GM19035 (cell line): ENCODE measurements around the gene TFF3.

Experiments used
- ATAC-seq: cut with Tn5 transposase; IDR thresholded peaks from one replicate; pipeline ENCODE4 v1.9.1; 2021; ENCODE audit not compliant: unreplicated experiment

TFF3 gene

DNA sequence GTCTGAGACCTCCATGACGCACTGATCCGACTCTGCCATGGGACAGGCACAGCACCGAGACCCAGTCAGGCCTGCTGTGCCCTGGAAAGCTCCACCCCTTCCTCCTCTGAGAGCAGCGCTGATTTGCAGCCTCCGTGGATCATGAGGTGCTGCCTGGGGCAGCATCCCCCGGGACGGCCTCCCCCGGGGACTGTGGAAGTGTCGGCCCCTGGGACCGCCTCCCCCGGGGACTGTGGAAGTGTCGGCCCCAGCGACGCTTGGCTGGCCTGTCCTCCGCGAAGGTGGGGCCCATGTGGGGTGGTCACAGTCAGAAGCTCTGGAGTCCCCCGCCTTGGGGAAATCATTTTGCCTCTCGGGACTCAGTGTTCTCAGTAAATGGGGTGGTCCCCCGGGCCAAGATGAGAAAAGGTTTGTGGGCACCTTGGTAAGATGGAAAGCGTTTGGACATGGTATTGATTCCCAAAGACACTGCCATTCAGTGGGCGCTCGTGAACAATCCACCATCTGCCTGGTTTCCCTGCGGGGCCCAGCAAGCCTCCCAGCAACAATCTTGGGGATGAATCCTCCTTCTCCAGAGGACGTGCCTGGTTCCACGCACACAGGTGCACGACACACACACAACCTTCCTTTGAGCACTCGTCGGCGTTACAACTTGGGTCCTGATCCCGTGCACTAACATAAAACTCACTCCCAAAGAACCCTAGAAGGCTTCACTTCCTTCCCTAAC, 32.6 kb upstream of the TFF3 start:
- no peak for ATAC-seq

DNA sequence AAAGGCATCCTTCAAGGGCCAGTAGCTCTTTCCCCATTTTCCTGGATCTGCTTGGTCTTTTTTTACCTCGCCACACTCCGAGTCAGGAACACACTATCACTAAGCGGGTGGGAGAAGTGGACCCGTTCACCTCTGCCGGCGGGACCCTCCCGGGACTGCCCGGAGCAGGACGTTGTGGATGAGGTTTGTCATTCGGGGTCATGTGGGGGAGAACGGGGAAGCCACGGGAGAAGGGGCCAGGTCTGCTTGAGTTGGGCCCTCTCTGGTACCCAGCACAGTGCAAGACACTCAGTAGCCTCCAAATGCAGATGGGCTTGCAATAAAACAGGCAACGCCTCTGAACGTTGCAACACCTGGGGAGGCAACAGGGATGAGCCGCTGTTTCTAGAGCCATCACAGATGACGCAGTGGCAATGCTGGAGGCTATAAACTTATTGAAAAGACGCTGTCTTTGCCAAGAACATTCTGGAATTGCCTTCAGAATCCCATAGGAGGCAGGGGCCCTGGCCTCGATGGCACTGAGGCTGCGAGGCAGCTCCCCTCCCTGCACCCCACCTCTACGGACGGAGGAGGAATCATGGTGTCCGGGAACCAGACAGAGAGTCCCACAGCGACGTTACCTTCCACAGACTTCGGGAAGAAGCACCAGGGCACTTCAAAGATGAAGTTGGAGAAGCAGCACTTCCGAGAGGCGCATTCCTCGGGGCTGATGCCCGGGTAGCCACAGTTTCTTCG, 31.8 kb upstream of the TFF3 start:
- ATAC-seq = no peak

DNA sequence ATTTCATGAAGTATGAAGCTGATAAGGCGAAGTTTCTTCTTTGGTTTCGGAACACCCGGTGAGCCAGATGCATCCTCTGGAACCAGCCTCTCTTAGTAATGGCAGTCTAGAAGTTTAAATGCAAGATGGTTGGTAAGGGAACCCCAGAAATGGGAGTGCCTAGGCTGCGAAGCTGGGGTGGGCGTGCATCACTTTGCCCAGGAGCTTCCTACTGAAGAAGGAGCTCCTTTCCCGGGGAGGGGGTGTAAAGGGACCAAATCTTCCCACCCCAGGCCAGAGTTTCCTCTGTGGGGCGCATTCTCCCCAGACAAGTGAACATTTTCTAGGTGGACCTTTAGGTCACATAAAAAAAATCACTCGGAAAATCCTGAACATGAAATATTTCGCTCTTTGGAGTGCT, 31.2 kb upstream of the TFF3 start:
- no peak for ATAC-seq

DNA sequence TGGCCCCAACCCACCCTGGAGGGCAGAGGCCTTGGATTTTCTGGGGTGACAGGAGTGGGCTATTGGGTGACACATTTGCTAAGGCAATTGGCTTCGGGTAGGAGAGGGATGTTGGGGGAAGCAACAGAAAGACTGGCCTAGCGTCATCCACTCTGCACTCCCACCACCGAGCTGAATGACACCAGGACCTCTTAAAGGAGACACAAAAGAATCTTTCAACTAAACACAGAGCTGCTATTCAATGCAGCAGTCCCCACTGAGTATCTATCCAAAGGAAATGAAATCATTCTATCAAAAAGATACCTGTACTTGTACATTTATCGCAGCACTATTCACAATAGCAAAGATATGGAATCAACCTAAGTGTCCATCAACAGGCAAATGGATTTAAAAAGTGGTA, 29.4 kb upstream of the TFF3 start:
- no peak for ATAC-seq

DNA sequence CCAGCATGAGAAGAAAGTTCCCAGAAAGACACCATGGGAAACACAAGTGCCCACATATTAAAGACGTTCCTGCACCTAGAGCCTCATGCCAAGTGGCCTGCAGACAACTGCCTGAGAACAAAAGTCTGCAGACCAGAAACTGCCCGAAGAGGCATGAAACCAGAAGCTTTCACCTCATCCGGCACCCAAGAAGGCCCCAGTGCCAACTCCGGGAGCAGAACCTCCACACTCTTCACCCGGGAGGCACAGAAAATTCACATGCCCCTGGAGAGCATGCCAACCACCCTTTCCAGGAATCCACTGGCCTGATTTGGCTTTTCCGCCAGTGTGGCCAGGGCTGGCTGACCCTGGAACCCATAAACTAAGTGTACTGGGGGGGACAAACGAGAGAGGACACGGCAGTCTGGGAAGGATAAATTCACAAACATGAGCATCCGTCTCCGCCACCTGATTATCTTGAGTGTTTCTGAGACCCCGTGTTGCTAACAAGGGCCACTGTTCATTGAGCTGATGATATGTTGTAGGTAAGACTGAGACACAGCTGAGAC, 28.8 kb upstream of the TFF3 start:
- ATAC-seq = no peak

DNA sequence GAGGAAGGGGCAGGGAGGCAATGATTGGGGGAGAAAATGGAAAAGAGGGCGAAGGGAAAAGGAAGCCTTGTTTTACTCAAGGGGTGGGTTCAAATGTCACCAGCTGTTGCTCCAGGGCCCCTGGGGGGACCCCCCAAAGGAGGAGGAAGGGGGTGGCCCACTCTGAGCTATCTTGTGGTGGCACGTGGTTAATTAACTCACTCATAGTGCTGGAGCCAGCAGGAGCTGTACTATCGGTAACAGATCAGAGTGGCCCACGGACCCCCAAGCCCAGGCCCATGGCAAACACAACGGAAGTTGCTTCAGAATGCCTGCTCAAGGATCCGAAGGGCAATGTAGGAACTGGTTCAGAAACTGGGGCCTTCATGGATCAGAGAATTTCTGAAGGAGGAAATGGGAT, 28.3 kb upstream of the TFF3 start:
- no peak for ATAC-seq

DNA sequence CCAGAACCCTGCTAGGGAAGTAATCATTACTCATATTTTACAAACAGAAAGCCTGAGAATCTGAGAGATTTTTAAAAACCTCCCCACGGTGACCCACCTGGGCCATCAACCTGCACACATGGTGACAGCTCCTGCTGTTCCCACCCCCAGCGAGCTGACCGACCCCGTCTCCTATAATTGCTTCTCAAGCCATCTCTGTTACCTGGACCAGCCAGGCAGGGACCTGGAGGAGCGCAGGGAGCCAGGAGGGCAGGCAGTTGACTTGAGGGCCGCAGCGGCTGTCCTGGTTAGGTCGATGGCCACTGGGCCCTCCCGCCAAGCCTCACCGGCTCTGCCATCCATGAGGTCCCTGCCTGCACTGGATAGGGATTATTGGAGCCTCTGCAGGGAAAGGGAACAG, 27.9 kb upstream of the TFF3 start:
- ATAC-seq = no peak

DNA sequence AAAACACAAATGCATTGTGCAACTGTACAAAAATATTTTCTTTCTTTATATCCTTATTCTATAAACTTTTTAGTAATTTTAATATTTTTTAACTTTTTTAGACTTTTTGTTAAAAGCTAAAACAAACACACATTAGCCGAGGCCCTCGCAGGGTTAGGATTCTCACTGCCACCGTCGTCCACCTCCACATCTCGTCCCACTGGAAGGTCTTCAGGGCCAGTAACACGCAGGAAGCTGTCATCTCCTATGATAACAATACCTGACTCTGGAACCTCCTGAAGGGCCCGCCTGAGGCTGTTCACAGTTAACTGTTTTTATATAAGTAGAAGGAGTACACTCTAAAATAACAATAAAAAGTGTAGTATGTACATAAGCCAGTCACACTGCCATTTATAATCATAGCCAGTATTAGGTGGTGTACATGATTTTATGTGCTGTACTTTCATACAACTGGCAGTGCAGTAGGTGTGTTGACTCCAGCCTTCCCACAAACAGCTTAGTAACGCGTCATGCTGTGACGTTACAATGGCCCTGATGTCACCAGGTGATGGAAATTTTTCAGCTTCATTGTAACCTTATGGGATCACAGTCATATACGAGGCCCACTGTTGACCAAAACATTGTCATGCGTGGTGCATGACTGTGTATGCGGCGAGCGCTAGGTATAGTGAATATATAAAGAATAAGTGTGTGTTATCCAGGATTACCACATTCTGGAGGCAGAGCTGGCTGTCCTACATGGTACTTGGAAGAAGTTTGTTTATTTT, 26.8 kb upstream of the TFF3 start:
- ATAC-seq = no peak

DNA sequence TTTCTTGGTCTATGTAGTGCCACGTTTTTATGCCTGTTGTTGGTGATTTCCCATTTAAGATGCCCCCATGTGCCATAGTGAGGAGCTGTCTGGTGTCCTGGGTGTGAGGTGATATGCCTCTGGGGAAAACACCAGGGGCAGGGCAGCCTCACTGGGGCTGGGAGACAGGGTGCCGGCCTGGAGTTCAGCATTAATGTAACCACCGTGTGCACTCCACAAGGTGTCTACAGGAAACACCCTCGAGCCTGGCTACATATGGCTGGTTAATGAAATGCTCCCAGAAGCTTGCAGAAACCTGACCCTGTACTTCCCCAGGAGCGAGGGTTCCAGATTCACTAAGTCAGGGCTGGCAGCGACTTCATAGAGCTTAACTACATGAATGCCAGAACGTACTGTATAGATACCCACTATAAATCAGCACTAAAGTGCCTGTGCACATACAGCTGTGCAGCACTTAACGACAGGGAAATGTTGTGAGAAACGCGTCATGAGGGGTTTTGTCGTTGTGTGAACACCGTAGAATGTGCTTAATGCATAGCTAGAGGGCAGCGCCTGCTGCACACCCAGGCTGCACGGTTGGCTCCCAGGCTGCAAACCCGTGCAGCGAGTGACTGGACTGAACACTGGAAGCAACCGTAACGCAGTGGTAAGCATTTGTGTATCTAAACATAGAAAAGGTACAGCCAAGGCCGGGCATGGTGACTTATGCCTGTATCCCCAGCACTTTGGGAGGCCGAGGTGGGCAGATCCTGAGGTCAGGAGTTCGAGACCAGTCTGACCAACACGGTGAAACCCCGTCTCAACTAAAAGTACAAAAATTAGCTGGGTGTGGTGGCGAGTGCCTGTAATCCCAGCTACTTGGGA, 25.2 kb upstream of the TFF3 start:
- no peak for ATAC-seq

DNA sequence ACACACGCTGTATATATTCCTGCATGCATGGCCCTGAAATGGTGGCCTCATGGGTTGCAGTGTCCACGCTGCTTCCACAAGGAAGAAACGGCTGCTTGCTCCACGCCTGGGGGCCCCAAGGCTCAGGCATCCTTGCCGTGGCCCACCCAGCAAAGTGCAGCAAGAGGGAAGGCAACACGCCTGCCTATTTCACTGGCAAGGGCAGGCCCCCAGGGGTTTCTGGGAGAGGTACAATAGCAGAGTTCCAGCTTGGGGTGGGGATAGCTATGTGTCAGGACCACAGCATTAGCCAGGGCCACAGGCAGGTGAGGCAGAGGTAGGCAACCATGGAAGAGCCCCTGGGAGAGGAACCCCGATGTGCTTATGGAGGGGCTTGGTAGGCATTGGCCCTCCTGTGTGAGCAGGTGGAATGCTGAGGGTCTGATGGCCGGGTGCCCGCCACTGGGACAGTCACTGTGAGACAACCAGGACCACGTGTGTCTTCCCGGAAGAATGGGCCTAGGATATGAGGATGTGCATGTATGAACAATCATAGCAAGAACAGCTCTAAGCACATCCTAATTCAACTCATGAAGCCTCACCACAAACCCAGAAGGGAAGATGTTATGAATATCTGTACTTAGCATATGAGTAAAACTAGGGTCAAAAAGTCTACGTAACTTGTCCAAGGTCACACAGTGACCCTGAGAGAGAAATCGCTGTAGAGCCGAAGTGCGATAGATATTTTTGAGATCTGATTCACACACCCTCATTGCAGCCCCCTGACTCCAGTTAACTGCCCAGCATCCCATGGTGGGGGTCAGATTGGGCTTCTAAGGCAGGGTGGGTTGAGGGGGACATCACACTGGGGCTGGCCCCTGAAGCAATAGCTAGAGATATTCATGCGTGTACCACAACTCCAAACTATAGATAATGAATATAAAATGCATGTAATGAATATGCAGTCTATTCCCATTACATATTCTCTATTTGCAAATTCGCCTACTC, 23.8 kb upstream of the TFF3 start:
- no peak for ATAC-seq

DNA sequence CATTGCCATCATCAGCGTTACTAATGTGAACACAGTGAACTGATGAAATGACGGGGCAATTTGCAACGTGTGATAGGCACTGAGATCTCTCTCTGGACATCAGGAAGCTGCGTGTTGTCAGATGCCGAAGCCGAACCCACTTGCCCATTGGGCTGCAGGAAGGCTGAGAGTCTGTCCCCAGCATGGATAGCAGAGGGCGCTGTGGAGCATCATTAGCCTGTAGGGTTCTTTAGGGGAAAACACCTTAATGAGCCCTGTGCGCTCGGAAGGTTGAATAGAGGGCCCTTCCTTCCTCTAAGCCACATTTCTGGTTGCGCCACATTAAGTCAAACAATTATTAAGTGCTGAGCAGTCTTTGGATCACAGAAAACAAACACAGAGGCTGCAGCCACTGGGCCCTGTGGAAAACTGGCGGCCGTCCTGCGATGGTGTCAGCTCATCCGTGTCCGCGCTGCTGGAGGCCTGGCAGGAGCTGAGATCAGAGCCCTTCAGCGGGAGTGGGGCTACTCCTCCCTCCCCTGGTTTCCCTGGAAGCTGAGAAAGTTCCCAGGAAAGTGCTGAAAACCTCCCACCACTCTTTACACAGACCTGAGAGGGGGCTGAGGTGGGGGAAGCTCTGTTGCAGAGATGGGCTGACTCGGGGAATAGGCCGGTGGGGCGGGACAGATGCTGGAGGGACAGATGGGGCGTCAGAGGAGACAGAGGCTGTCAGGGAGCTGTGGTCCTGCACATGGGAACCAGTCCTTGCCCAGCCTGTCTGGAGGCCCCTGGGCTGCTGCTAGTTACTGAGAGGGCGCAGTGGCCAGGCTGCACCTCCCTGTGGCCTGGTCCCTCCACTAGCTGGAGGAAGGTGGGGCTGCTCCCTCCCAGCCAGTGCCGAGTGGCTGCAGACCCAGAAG, 22.9 kb upstream of the TFF3 start:
- ATAC-seq = no peak

DNA sequence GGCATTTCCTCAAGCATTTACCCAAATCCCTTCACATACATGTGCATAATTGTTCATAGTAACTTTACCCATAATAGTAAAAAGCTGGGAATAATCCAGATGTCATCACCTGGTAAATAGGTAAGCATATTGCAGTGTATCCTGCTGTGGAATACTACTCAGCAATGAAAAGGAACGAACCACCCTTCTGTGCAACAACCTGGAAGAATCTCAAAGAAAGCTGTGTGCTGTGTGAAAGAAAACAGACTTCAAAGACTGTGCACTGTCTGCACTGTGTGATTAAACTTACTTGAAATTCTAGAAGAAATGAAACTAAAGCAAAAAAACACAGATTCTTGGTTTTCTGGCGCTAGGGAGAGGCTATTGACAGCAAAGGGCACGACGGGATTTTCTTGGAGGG, 22.1 kb upstream of the TFF3 start:
- ATAC-seq = no peak

DNA sequence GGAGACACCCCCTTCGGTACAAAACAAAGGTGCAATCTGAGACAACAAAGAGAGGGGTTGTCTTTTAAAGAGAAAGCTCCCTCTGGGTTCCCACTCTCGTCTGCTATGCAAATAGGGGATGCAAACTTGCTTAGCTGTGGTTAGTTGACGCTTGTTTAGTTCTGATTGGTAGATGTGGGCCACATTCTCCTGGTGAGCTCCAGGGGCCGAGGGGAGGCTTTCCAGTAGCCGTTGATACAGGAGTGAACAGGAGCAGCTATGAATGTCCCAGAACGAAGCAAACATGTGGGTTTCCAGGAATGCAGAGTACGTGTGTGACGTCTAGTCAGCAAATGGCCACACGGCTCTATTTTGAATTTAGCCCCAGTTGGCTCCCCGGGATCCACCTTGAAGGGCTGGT, 20.8 kb upstream of the TFF3 start:
- ATAC-seq = no peak

DNA sequence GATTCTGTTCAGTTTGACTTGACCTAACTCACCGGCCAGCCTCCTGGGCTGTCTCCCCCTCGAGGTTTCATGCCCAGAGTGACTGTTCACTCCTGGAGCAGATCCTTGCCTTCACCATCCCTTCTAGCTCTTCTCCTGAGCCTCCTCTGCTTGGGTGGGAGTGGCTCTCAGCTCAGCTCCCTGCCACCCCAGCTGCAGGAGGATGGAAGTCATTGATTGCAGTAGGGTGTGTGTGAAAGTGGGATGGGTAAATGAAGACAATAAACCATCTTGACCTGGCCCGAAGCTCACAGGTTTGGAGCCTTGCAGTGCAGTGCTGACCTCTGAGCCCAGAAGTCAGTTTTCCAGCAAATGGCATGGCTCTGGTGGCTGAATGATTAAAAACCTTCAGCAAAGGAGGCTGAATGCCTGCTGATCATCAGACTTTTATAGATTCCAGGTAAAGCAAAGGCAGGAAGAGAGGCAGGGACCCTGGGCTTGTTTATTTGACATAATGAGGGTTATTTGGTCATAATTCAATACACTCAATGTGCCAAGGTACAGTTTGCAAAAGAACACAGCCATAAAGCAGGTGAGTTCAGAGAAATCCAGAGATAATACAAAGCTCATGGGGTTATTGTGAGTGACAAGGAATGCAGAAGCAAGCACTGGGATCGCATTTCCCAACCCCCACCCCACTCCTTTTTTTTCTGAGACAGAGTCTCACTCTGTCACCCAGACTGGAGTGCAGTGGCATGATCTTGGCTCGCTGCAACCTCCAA, 17.5 kb upstream of the TFF3 start:
- no peak for ATAC-seq

DNA sequence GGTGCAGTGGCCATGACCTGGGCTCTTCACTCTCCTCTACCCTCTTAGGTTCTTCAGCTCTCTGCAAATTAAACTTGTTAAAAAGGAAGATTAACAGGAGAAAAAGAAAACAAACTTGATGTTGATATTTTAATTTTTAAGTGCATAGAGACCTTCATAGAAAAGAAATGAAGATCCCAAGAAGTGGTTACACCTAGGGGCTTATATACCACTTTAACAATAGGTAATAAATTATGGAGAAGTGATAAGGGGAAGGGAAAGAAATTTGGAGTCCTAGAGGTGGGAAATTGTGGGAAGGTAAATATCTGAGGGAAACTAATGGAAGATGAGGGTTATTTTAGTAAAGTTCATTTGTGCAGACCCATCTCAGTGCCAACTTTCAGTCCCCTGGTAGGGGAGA, 16.5 kb upstream of the TFF3 start:
- no peak for ATAC-seq

DNA sequence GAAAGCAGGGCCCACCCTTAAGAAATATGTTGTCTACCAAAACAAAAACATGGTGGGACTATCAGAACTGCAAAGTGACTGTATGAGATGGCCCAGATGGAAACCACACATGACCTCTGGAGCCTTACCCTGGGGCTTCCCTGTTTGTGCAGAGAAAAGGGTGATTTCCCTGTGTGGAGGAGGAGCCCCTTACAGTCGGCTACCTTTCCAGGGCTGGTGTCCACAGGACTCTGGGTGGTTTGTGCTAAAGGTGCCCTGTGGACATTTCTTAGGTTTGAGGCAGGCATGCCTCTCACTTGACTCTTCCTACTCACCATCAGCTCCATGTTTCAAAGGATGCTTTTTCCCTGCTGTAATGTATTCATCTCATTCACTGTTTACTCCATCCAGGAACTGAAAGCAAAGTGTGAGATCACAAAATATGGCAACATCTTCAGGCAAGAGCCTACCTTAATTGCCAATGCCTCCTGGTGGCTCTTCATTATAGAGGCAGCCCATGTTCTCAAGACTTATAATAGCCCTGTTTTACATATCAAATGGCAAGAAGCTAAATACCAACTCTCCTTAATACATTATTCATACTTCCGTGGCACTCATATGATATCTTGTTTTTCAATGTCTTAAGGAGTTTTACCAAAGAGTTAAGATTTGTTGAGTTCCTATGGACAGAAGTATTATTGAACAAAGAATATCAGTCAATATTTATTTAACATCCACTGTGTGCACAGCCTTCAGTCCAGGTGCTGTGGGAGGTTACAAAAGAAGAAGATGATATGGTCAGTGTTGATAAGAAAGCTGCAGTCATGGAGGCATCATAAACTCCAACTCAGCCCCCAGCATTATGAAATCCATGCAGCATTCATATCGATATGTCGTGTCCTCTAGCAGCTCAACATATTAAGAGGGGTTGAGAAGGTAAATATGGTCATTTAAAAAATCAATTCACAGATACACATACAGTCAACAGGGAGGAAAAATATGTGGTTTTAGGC, 15.5 kb upstream of the TFF3 start:
- no peak for ATAC-seq

DNA sequence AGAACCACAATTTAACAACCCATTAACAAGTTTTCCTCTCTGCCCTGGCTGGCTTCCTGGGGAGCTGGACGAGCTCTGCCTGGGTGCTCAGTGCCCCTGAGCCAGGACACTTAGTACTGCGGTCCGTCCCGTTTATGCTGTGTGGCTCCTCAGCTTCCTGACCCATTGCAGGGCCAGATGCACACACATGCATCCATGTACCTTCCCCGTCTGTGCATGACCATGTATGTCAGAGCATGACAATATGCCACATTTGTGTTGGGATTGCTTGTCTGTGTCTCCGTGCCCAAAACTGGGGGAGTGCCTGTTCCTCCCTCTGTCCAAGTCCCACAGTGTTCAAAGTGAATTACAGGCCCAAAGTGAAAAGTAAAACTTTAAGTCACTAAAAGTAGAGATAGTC, 9.7 kb upstream of the TFF3 start:
- no peak for ATAC-seq
